IMR-90 (cell line): ENCODE data around the gene LRRC8E. TPM values are rescaled to one million over a fixed set of nuclear protein-coding genes. Genes with fewer than 3 reads are reported as not detected.
A peak's percentile ranks its signal among the peaks of the same experiment; 100 is the strongest.

Experiments
- ATAC-seq: fragments of 200-7000 bp; cut with Tn5 transposase; 2 replicates; pipeline ENCODE4 v1.9.1; 2020; ENCODE audit warnings: low read depth, mild to moderate bottlenecking, moderate library complexity
- BruUV-seq: library from RNA; stranded (reverse); fragments of 400-500 nt; replicated peaks from 2 replicates; lab custom pipeline; 2021; lab: Mats Ljungman, UMichigan
- CTCF ChIA-PET: fragments of 300-600 bp; formaldehyde crosslinking; extraction: SDS; loops from one replicate; lab custom pipeline; 2021; ENCODE audit warnings: antibody characterized with exemption; lab: Yijun Ruan, JAX
- POLR2A ChIA-PET: fragments of 300-600 bp; sonication (Branson Sonifier 250); formaldehyde crosslinking; loops from one replicate; lab custom pipeline; 2022; ENCODE audit warnings: antibody characterized with exemption; ENCODE audit not compliant: unreplicated experiment; lab: Charles Lee
- DNase-seq: peaks from one replicate; pipeline ENCODE4 v3.0.0; 2013
- H2AFZ ChIP-seq: replicated peaks from 2 replicates; pipeline ENCODE3; 2013; ENCODE audit warnings: low read length, mild to moderate bottlenecking; ENCODE audit not compliant: poor library complexity
- H2AK5ac ChIP-seq: 2 replicates; pipeline ENCODE4 v1.6.1; 2013; ENCODE audit warnings: low read depth, low read length, inconsistent platforms
- H2AK9ac ChIP-seq: replicated peaks from 2 replicates; pipeline ENCODE3; 2013; ENCODE audit warnings: mild to moderate bottlenecking, low read depth, low read length, moderate library complexity; ENCODE audit not compliant: poor library complexity
- H2BK120ac ChIP-seq: 2 replicates; pipeline ENCODE4 v1.6.1; 2013; ENCODE audit warnings: low read depth, low read length, inconsistent platforms
- H2BK15ac ChIP-seq: 3 replicates; pipeline ENCODE4 v1.6.1; 2013; ENCODE audit warnings: low read depth, low read length, inconsistent platforms
- H2BK20ac ChIP-seq: 2 replicates; pipeline ENCODE4 v1.6.1; 2013; ENCODE audit warnings: low read depth, mild to moderate bottlenecking, inconsistent platforms, low read length, moderate library complexity
- H2BK5ac ChIP-seq: 2 replicates; pipeline ENCODE4 v1.6.1; 2013; ENCODE audit warnings: mild to moderate bottlenecking, low read depth, low read length, inconsistent platforms; ENCODE audit not compliant: poor library complexity, severe bottlenecking
- H3K14ac ChIP-seq: replicated peaks from 2 replicates; pipeline ENCODE4 v1.6.1; 2013; ENCODE audit warnings: low read depth, low read length, inconsistent platforms
- H3K18ac ChIP-seq: 2 replicates; pipeline ENCODE4 v1.6.1; 2013; ENCODE audit warnings: low read depth, low read length, control low read depth
- H3K23ac ChIP-seq: 2 replicates; pipeline ENCODE4 v1.6.1; 2013; ENCODE audit warnings: low read depth, low read length, inconsistent platforms
- H3K27ac ChIP-seq: 2 replicates; pipeline ENCODE4 v1.5.1; 2013; ENCODE audit warnings: mild to moderate bottlenecking, control low read depth, low read length; ENCODE audit not compliant: insufficient read depth
- H3K27me3 ChIP-seq: 2 replicates; pipeline ENCODE4 v1.6.1; 2013; ENCODE audit warnings: low read length; ENCODE audit not compliant: control insufficient read depth, insufficient read depth
- H3K36me3 ChIP-seq: 2 replicates; pipeline ENCODE4 v1.6.1; 2013; ENCODE audit warnings: low read length, mixed read lengths; ENCODE audit not compliant: control insufficient read depth, insufficient read depth
- H3K4ac ChIP-seq: 2 replicates; pipeline ENCODE4 v1.6.1; 2013; ENCODE audit warnings: low read depth, low read length, inconsistent platforms
- H3K4me1 ChIP-seq: 2 replicates; pipeline ENCODE4 v1.6.1; 2013; ENCODE audit warnings: low read length, mixed read lengths; ENCODE audit not compliant: control insufficient read depth, insufficient read depth
- H3K4me2 ChIP-seq: 2 replicates; pipeline ENCODE4 v1.6.1; 2013; ENCODE audit warnings: low read depth, mild to moderate bottlenecking, control low read depth, low read length, moderate library complexity
- H3K4me3 ChIP-seq: 2 replicates; pipeline ENCODE4 v1.5.1; 2013; ENCODE audit warnings: low read depth, mild to moderate bottlenecking, control low read depth, low read length, moderate library complexity; ENCODE audit not compliant: insufficient read depth
- H3K56ac ChIP-seq: 2 replicates; pipeline ENCODE4 v1.6.1; 2013; ENCODE audit warnings: low read length, inconsistent platforms; ENCODE audit not compliant: insufficient read depth; ENCODE audit errors: extremely low read depth
- H3K79me1 ChIP-seq, 2 experiments: 2 replicates each; pipeline ENCODE4 v1.6.1; 2013; ENCODE audit warnings: low read length in 2 of 2, inconsistent platforms in 1 of 2, low read depth in 1 of 2
- H3K9ac ChIP-seq: 2 replicates; pipeline ENCODE4 v1.6.1; 2013; ENCODE audit warnings: low read depth, low read length, control low read depth
- H3K9me1 ChIP-seq: 2 replicates; pipeline ENCODE4 v1.6.1; 2013; ENCODE audit warnings: low read length, inconsistent platforms; ENCODE audit not compliant: insufficient read depth
- H3K9me3 ChIP-seq: 2 replicates; pipeline ENCODE4 v1.6.1; 2013; ENCODE audit warnings: low read length; ENCODE audit not compliant: control insufficient read depth, insufficient read depth
- H4K20me1 ChIP-seq: 2 replicates; pipeline ENCODE4 v1.6.1; 2013; ENCODE audit warnings: low read length, inconsistent platforms; ENCODE audit not compliant: insufficient read depth
- H4K5ac ChIP-seq: 2 replicates; pipeline ENCODE4 v1.6.1; 2013; ENCODE audit warnings: mild to moderate bottlenecking, low read depth, low read length, control low read depth
- H4K8ac ChIP-seq, 2 experiments: 2 replicates each; pipeline ENCODE4 v1.6.1; 2013; ENCODE audit warnings: low read depth in 2 of 2, low read length in 2 of 2, control low read depth in 1 of 2, inconsistent platforms in 1 of 2
- H4K91ac ChIP-seq: 2 replicates; pipeline ENCODE4 v1.6.1; 2013; ENCODE audit warnings: low read depth, low read length, inconsistent platforms; ENCODE audit not compliant: insufficient read depth
- BHLHE40 ChIP-seq: fragments of 150-350 bp; IDR thresholded peaks from 2 replicates; pipeline ENCODE4 v1.6.1; 2016; ENCODE audit warnings: mild to moderate bottlenecking, low read depth, low read length
- CHD1 ChIP-seq: IDR thresholded peaks from 2 replicates; pipeline ENCODE4 v1.6.1; 2012; ENCODE audit warnings: low read depth, low read length, improper control_type of control experiment
- CTCF ChIP-seq: conservative IDR thresholded peaks from 2 replicates; pipeline ENCODE4 v1.5.1; 2012; ENCODE audit warnings: mild to moderate bottlenecking, low read depth, low read length, improper control_type of control experiment
- ELK1 ChIP-seq: fragments of 150-350 bp; IDR thresholded peaks from 2 replicates; pipeline ENCODE4 v1.6.1; 2016; ENCODE audit warnings: low read depth, mild to moderate bottlenecking, low read length, moderate library complexity, borderline replicate concordance
- MAFK ChIP-seq: IDR thresholded peaks from 2 replicates; pipeline ENCODE4 v1.6.1; 2012; ENCODE audit warnings: low read depth, low read length, improper control_type of control experiment
- MAZ ChIP-seq: IDR thresholded peaks from 2 replicates; pipeline ENCODE4 v1.6.1; 2012; ENCODE audit warnings: low read depth, mild to moderate bottlenecking, low read length, improper control_type of control experiment, moderate library complexity, borderline replicate concordance
- MXI1 ChIP-seq: IDR thresholded peaks from 2 replicates; pipeline ENCODE4 v1.6.1; 2012; ENCODE audit warnings: low read depth, mild to moderate bottlenecking, low read length, moderate library complexity, borderline replicate concordance
- NFE2L2 ChIP-seq: fragments of 150-350 bp; IDR thresholded peaks from 2 replicates; pipeline ENCODE4 v1.6.1; 2016; ENCODE audit warnings: low read depth, mild to moderate bottlenecking, low read length
- POLR2A ChIP-seq: IDR thresholded peaks from 2 replicates; pipeline ENCODE4 v1.6.1; 2012; ENCODE audit warnings: mild to moderate bottlenecking, low read depth, low read length
- RAD21 ChIP-seq: IDR thresholded peaks from 2 replicates; pipeline ENCODE4 v1.6.1; 2012; ENCODE audit warnings: low read length, improper control_type of control experiment
- RFX5 ChIP-seq: IDR thresholded peaks from 2 replicates; pipeline ENCODE4 v1.8.0; 2012; ENCODE audit warnings: low read depth, mild to moderate bottlenecking, low read length, moderate library complexity
- SMC3 ChIP-seq: fragments of 150-350 bp; IDR thresholded peaks from 2 replicates; pipeline ENCODE4 v1.6.1; 2016; ENCODE audit warnings: low read depth, mild to moderate bottlenecking, antibody characterized with exemption, low read length, moderate library complexity
- USF2 ChIP-seq: fragments of 150-350 bp; IDR thresholded peaks from 2 replicates; pipeline ENCODE4 v1.6.1; 2017; ENCODE audit warnings: mild to moderate bottlenecking, antibody characterized with exemption, low read length, low read depth
- WGBS, 2 experiments: methylation state at CpG; one replicate each; pipeline versions ENCODE4 v1.1.5 to v1.1.7; 2013; ENCODE audit warnings: missing lambda C conversion rate in 2 of 2; ENCODE audit not compliant: insufficient read length in 1 of 2; ENCODE audit errors: extremely low coverage in 2 of 2; 5-methylcytosine and 5-hydroxymethylcytosine counted together
- dilution Hi-C: fragments of 300-500 bp; cut with HindIII; formaldehyde crosslinking; loops from one replicate; pipeline ENCODE4 v1.14.3; 2018; ENCODE audit warnings: low sequenced_read_pairs; ENCODE audit not compliant: unreplicated experiment
- in situ Hi-C: fragments of 300-500 bp; cut with MboI; formaldehyde crosslinking; loops from 3 replicates; pipeline ENCODE4 v1.14.3; 2019; ENCODE audit warnings: low sequenced_read_pairs, inconsistent platforms, mixed read lengths
- intact Hi-C: fragments of 100-400 bp; cut with micrococcal nuclease; formaldehyde crosslinking; loops from 2 replicates; pipeline ENCODE4 v1.10.0; 2022
- polyA plus RNA-seq, 3 experiments: library from polyadenylated mRNA; depleted of rRNA; stranded (reverse); fragments of >200 nt; gene quantifications; 2 replicates each; pipeline ENCODE4 v1.2.3, GENCODE V29; 2012; ENCODE audit warnings: low replicate concordance in 1 of 3
- total RNA-seq: library from RNA; depleted of rRNA; stranded (reverse); fragments of >200 nt; gene quantifications from 2 replicates; pipeline ENCODE4 v1.2.3, GENCODE V29; 2012

The LRRC8E gene
- total and polyA plus RNA-seq, 2 of the 4 experiments (the other 2 are of a cell fraction): 6.4 to 7.2 TPM

GRCh38 chr19:7903244-7904073 lies 15.1 kb downstream of the LRRC8E start, which contains the start of gene MAP2K7:
TSS of gene MAP2K7 (plus strand) at chr19:7903877. CDS start at chr19:7903945, 68 bp downstream.
- Histone ChIP-seq H3K4me3 (peak within 1 kb of the TSS; percentile 66), H3K79me1 (peaks cover 14 to 46% of the 10 kb centered on the region in 2 experiments; a peak in 3 of 4 replicates), H4K91ac (peak within 1 kb of the TSS; percentile 94), H4K5ac (peak within 1 kb of the TSS; percentile 75), H3K14ac (peak within 1 kb of the TSS; percentile 99), H3K27ac (peak within 1 kb of the TSS; percentile 91), H2BK20ac (no peak within 1 kb of the TSS), H3K23ac (peak within 1 kb of the TSS; percentile 91), H2AK5ac (peak within 1 kb of the TSS; percentile 99), H2BK120ac (peak within 1 kb of the TSS; percentile 56; the same call in 1 of the 2 replicates), H2BK5ac (peak within 1 kb of the TSS; percentile 90), H3K27me3 (no peaks in the 10 kb centered on the region), H3K56ac (peak within 1 kb of the TSS; percentile 92), H3K4ac (peak within 1 kb of the TSS; percentile 93), H3K9me3 (no peaks in the 10 kb centered on the region), H3K9ac (peak within 1 kb of the TSS; percentile 93), H3K4me2 (peak within 1 kb of the TSS; percentile 96), H4K20me1 (peaks cover 40% of the 10 kb centered on the region), H3K9me1 (peaks cover 11% of the 10 kb centered on the region), H4K8ac (peak within 1 kb of the TSS; percentile 72 to 95), H3K36me3 (peaks cover 20% of the 10 kb centered on the region), H3K18ac (peak within 1 kb of the TSS; percentile 60), H2AFZ (peak within 1 kb of the TSS; percentile 100), H3K4me1 (peaks cover 10% of the 10 kb centered on the region), H2BK15ac (no peak within 1 kb of the TSS; the same call in 2 of the 3 replicates), H2AK9ac (peak within 1 kb of the TSS; percentile 98)
- intact Hi-C loops (no loop called here), in situ Hi-C loops (no loop called here), dilution Hi-C loops (no loop called here)
- POLR2A ChIA-PET: interaction anchor here (0.5 to 1.6 kb wide), 4 partner anchors 9 to 466 kb away, joined by 3 to 14 read pairs (median 4); partner anchors contain the start of gene SNAPC2
- ATAC-seq (peak; percentile 91), DNase-seq (peak; percentile 99)
- CTCF ChIA-PET: interaction anchor here (0.7 to 1.6 kb wide), 4 partner anchors 11 to 34 kb away, joined by 3 to 7 read pairs (median 6); partner anchors contain the start of genes LRRC8E and SNAPC2
- no TSS peak for BruUV-seq
- WGBS, 2 experiments: 0% methylated on average over 36 of the region's 89 CpGs; no CpG with 5 or more reads in 1 of the 2 experiments
- TF ChIP-seq MAZ: peak; percentile 69; the same call in 1 of the 2 replicates
- no peak for TF ChIP-seq CHD1
- TF ChIP-seq RAD21: peak; percentile 51
- peak; percentile 20; the same call in 1 of the 2 replicates for TF ChIP-seq NFE2L2
- no peak for TF ChIP-seq ELK1
- TF ChIP-seq MXI1: peak; percentile 34; the same call in 1 of the 2 replicates
- peak; percentile 80 for TF ChIP-seq CTCF
- TF ChIP-seq POLR2A: peak; percentile 86
- no peak for TF ChIP-seq RFX5
- TF ChIP-seq SMC3: no peak; the same call in 1 of the 2 replicates
- TF ChIP-seq BHLHE40: peak; percentile 81
- TF ChIP-seq USF2: peak; percentile 52; the same call in 1 of the 2 replicates
- TF ChIP-seq MAFK: no peak
